GM12878 (cell line): ENCODE data around the gene IRF8. TPM values are rescaled to one million over a fixed set of nuclear protein-coding genes. Genes with fewer than 3 reads are reported as not detected.
A peak's percentile ranks its signal among the peaks of the same experiment; 100 is the strongest.

Source experiments
- ATAC-seq: fragments of 200-7000 bp; cut with Tn5 transposase; 3 replicates; pipeline ENCODE4 v1.9.1; 2020; ENCODE audit warnings: mild to moderate bottlenecking, moderate library complexity
- BruUV-seq: library from RNA; stranded (reverse); fragments of 400-500 nt; replicated peaks from 2 replicates; lab custom pipeline; 2021; lab: Mats Ljungman, UMichigan
- CTCF ChIA-PET: fragments of 300-600 bp; sonication (Branson Sonifier 250); formaldehyde crosslinking; extraction: SDS; loops from one replicate; lab custom pipeline; 2021; ENCODE audit warnings: inconsistent platforms; lab: Yijun Ruan, JAX
- POLR2A ChIA-PET: fragments of 350-600 bp; formaldehyde crosslinking; extraction: SDS; loops from one replicate; lab custom pipeline; 2021; ENCODE audit warnings: inconsistent platforms; lab: Charles Lee
- RAD21 ChIA-PET: fragments of 300-600 bp; sonication (Branson Sonifier 250); formaldehyde crosslinking; loops from one replicate; lab custom pipeline; 2023; ENCODE audit warnings: antibody characterized with exemption; ENCODE audit not compliant: unreplicated experiment; lab: Charles Lee
- SMC1A ChIA-PET: fragments of 300-600 bp; sonication (Branson Sonifier 250); formaldehyde crosslinking; loops from one replicate; lab custom pipeline; 2023; ENCODE audit not compliant: unreplicated experiment, uncharacterized antibody; lab: Charles Lee
- DNase-seq: peaks from one replicate; pipeline ENCODE4 v3.0.0-alpha.2; 2011; ENCODE audit warnings: low read depth, low spot score
- FAIRE-seq: peaks from 3 replicates; lab custom pipeline; 2011; peaks lifted over from hg19 to GRCh38; lab: Jason Lieb, UNC
- H2AFZ ChIP-seq: 2 replicates; pipeline ENCODE4 v1.6.0; 2011; ENCODE audit warnings: low read depth, low read length, control low read depth; ENCODE audit not compliant: control insufficient read depth
- H3K27ac ChIP-seq: 2 replicates; pipeline ENCODE4 v1.5.1; 2011; ENCODE audit warnings: control low read depth; ENCODE audit not compliant: control insufficient read depth, insufficient read depth
- H3K27me3 ChIP-seq, 2 experiments: replicated peaks in 1 of 2; 2 replicates each; pipeline versions ENCODE4 v1.6.0 to v1.6.1; 2011; ENCODE audit warnings: low read length in 1 of 2; ENCODE audit not compliant: control insufficient read depth in 2 of 2, insufficient read depth in 2 of 2
- H3K36me3 ChIP-seq, 2 experiments: 2 replicates each; pipeline ENCODE4 v1.5.1; 2011; ENCODE audit warnings: low read length in 1 of 2; ENCODE audit not compliant: control insufficient read depth in 2 of 2, insufficient read depth in 2 of 2
- H3K4me1 ChIP-seq: 2 replicates; pipeline ENCODE4 v1.6.1; 2011; ENCODE audit warnings: mild to moderate bottlenecking, low read length, moderate library complexity, mixed read lengths; ENCODE audit not compliant: control insufficient read depth, insufficient read depth
- H3K4me2 ChIP-seq: 2 replicates; pipeline ENCODE4 v1.6.0; 2011; ENCODE audit warnings: control low read depth; ENCODE audit not compliant: control insufficient read depth, insufficient read depth
- H3K4me3 ChIP-seq: fragments of 200-600 bp; sonication (generic); 2 replicates; pipeline ENCODE4 v1.5.1; 2016
- H3K79me2 ChIP-seq: 2 replicates; pipeline ENCODE4 v1.6.0; 2011; ENCODE audit warnings: low read length; ENCODE audit not compliant: control insufficient read depth, insufficient read depth
- H3K9ac ChIP-seq: 2 replicates; pipeline ENCODE4 v1.8.0; 2011; ENCODE audit warnings: low read length, control low read depth, mixed read lengths; ENCODE audit not compliant: control insufficient read depth, insufficient read depth
- H3K9me3 ChIP-seq: replicated peaks from 3 replicates; pipeline ENCODE4 v1.5.1; 2011; ENCODE audit warnings: mild to moderate bottlenecking, low read length; ENCODE audit not compliant: control insufficient read depth, insufficient read depth
- H4K20me1 ChIP-seq: 2 replicates; pipeline ENCODE4 v1.6.0; 2011; ENCODE audit not compliant: control insufficient read depth, insufficient read depth
- ATF7 ChIP-seq: fragments of 450-650 bp; IDR thresholded peaks from 2 replicates; pipeline ENCODE4 v1.6.1; 2016; ENCODE audit warnings: low read depth, mild to moderate bottlenecking
- CREB1 ChIP-seq: IDR thresholded peaks from 2 replicates; pipeline ENCODE4 v1.6.1; 2012; ENCODE audit warnings: low read depth, mild to moderate bottlenecking, inconsistent platforms
- CREM ChIP-seq: IDR thresholded peaks from 2 replicates; pipeline ENCODE4 v1.6.1; 2014; ENCODE audit warnings: antibody characterized with exemption, low read depth
- RUNX3 ChIP-seq: IDR thresholded peaks from 2 replicates; pipeline ENCODE4 v1.6.1; 2012; ENCODE audit warnings: low read length, inconsistent platforms
- SMAD1 ChIP-seq: fragments of 450-650 bp; IDR thresholded peaks from 2 replicates; pipeline ENCODE4 v1.6.1; 2018; ENCODE audit warnings: mild to moderate bottlenecking, low read depth; ENCODE audit not compliant: partially characterized antibody
- SPI1 ChIP-seq: IDR thresholded peaks from 2 replicates; pipeline ENCODE4 v1.6.1; 2011; ENCODE audit warnings: low read depth, mild to moderate bottlenecking, low read length, moderate library complexity, borderline replicate concordance; ENCODE audit not compliant: insufficient read depth
- TBL1XR1 ChIP-seq: IDR thresholded peaks from 2 replicates; pipeline ENCODE4 v1.6.1; 2012; ENCODE audit warnings: low read depth, low read length, improper control_type of control experiment
- ZNF207 ChIP-seq: fragments of 450-650 bp; IDR thresholded peaks from 2 replicates; pipeline ENCODE4 v1.6.1; 2014; ENCODE audit warnings: antibody characterized with exemption, mild to moderate bottlenecking, borderline replicate concordance
- ZNF217 ChIP-seq: fragments of 450-650 bp; IDR thresholded peaks from 2 replicates; pipeline ENCODE4 v1.6.1; 2017; ENCODE audit warnings: antibody characterized with exemption, mild to moderate bottlenecking
- WGBS: methylation state at CpG from one replicate; pipeline ENCODE4 v1.1.6; 2016; ENCODE audit warnings: low lambda C conversion rate; ENCODE audit not compliant: insufficient replicate concordance, insufficient coverage; ENCODE audit errors: missing lambda C conversion rate; 5-methylcytosine and 5-hydroxymethylcytosine counted together
- in situ Hi-C: fragments of 300-500 bp; cut with MboI; formaldehyde crosslinking; loops from 9 replicates; pipeline ENCODE4 v1.14.3; 2018; ENCODE audit warnings: mixed read lengths
- intact Hi-C: fragments of 100-400 bp; cut with micrococcal nuclease; formaldehyde crosslinking; loops from one replicate; pipeline ENCODE4 v1.14.2; 2022; ENCODE audit not compliant: unreplicated experiment
- polyA plus RNA-seq, 11 experiments: library from polyadenylated mRNA; depleted of rRNA in 4 of 11; unstranded in 6 of 11; stranded (reverse) in 5 of 11; fragments of >200 nt; fragmentation: Nextera tagmentation in 4 of 11; fragmentation: Illumina TruSeq in 1 of 11; extraction: Ambion mirVana in 4 of 11; extraction: Trizol in 1 of 11; gene quantifications; 1 replicate in 1 of 11; 2 replicates in 10 of 11; pipeline versions ENCODE4 v1.2.1 to v1.2.3, GENCODE V29; 2011 to 2016; ENCODE audit warnings: inconsistent platforms in 2 of 11, missing spikeins in 2 of 11, low read depth in 1 of 11
- total RNA-seq, 4 experiments: library from RNA; depleted of rRNA in 3 of 4; stranded (reverse); fragments of >200 nt in 3 of 4; fragmentation: Illumina TruSeq in 1 of 4; extraction: Trizol in 1 of 4; gene quantifications; 2 replicates each; pipeline versions ENCODE4 v1.2.1 to v1.2.3, GENCODE V29; 2013 to 2021
- TF ChIP-seq, protein P1 (sequence below): fragments of 450-650 bp; IDR thresholded peaks from 2 replicates; pipeline ENCODE4 v1.6.1; 2017; ENCODE audit warnings: mild to moderate bottlenecking, moderate library complexity
- TF ChIP-seq, protein P2 (sequence below): IDR thresholded peaks from 2 replicates; pipeline ENCODE4 v1.6.1; 2011; ENCODE audit warnings: mild to moderate bottlenecking, low read depth, low read length, moderate library complexity; ENCODE audit not compliant: insufficient replicate concordance

Gene IRF8
- total and polyA plus RNA-seq, 10 of the 15 experiments (the other 5 are each of a cell fraction or from before 2014, with no cell fraction given) = 17.1 to 237 (median 172) TPM

DNA sequence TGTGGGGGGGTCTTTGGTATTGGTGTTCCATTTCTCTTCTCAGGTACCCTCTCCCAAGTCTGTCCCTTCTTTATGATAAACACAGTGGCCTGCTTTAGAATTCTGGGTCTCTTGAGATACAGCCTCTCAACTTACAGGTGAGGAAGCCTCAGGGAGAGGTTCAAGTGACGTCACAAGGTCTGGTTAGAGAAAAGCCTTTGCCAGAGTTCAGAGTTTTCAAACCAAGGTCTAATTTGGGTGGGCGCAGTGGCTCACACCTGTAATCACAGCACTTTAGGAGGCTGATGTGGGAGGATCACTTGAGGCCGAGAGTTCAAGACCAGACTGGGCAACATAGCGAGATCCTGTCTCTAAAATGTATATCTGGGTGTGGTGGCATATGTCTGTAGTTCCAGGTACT is 2.1 kb downstream of the IRF8 start:
- WGBS = 8% methylated on average over 4 of the region's 4 CpGs
- ChIA-PET SMC1A (interaction anchor here (0.8 to 14.8 kb wide), 13 partner anchors 8 to 220 kb away, joined by 3 to 289 read pairs (median 8); no protein-coding TSS in a partner anchor), POLR2A (interaction anchor here (1.1 to 2.2 kb wide), 6 partner anchors 15 to 86 kb away, joined by 3 to 10 read pairs (median 5); no protein-coding TSS in a partner anchor), CTCF (interaction anchor here (1.0 to 14.0 kb wide), 6 partner anchors 18 to 115 kb away, joined by 4 to 295 read pairs (median 5); no protein-coding TSS in a partner anchor)
- Histone ChIP-seq H3K36me3 (peaks cover 5 to 28% of the 10 kb centered on the region in 2 experiments), H3K27me3 (no peaks in the 10 kb centered on the region), H2AFZ (no peak overlapping the region), H3K4me1 (peaks cover 28% of the 10 kb centered on the region), H3K9me3 (no peaks in the 10 kb centered on the region; the same call in 2 of the 3 replicates), H4K20me1 (no peaks in the 10 kb centered on the region), H3K27ac (peak overlapping the region; percentile 89), H3K4me2 (peak overlapping the region; percentile 98)
- BruUV-seq = no TSS peak
- DNase-seq (no peak), FAIRE-seq (no peak), ATAC-seq (no peak)
- in situ Hi-C loops = loop anchor here (5.0 to 10.0 kb wide), 2 partner anchors 79 to 114 kb away; no protein-coding TSS in a partner anchor
- TF ChIP-seq, protein P1, sequence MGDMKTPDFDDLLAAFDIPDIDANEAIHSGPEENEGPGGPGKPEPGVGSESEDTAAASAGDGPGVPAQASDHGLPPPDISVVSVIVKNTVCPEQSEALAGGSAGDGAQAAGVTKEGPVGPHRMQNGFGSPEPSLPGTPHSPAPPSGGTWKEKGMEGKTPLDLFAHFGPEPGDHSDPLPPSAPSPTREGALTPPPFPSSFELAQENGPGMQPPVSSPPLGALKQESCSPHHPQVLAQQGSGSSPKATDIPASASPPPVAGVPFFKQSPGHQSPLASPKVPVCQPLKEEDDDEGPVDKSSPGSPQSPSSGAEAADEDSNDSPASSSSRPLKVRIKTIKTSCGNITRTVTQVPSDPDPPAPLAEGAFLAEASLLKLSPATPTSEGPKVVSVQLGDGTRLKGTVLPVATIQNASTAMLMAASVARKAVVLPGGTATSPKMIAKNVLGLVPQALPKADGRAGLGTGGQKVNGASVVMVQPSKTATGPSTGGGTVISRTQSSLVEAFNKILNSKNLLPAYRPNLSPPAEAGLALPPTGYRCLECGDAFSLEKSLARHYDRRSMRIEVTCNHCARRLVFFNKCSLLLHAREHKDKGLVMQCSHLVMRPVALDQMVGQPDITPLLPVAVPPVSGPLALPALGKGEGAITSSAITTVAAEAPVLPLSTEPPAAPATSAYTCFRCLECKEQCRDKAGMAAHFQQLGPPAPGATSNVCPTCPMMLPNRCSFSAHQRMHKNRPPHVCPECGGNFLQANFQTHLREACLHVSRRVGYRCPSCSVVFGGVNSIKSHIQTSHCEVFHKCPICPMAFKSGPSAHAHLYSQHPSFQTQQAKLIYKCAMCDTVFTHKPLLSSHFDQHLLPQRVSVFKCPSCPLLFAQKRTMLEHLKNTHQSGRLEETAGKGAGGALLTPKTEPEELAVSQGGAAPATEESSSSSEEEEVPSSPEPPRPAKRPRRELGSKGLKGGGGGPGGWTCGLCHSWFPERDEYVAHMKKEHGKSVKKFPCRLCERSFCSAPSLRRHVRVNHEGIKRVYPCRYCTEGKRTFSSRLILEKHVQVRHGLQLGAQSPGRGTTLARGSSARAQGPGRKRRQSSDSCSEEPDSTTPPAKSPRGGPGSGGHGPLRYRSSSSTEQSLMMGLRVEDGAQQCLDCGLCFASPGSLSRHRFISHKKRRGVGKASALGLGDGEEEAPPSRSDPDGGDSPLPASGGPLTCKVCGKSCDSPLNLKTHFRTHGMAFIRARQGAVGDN = peak; percentile 59
- 0 out of 2 replicates have a peak, but pooled peaks have one; percentile 2 for TF ChIP-seq RUNX3
- TF ChIP-seq, protein P2, sequence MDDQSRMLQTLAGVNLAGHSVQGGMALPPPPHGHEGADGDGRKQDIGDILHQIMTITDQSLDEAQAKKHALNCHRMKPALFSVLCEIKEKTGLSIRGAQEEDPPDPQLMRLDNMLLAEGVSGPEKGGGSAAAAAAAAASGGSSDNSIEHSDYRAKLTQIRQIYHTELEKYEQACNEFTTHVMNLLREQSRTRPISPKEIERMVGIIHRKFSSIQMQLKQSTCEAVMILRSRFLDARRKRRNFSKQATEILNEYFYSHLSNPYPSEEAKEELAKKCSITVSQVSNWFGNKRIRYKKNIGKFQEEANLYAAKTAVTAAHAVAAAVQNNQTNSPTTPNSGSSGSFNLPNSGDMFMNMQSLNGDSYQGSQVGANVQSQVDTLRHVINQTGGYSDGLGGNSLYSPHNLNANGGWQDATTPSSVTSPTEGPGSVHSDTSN = no peak
- no peak for TF ChIP-seq TBL1XR1
- TF ChIP-seq ZNF217 = 0 out of 2 replicates have a peak, but pooled peaks have one; percentile 43
- TF ChIP-seq SMAD1 = no peak
- peak; percentile 89 for TF ChIP-seq ATF7
- peak; percentile 65 for TF ChIP-seq CREM
- no peak for TF ChIP-seq SPI1
- no peak for TF ChIP-seq ZNF207
- TF ChIP-seq CREB1 = 0 out of 2 replicates have a peak, but pooled peaks have one; percentile 18
- TF ChIP-seq, all 136 proteins: peak for 6
- Histone ChIP-seq H3K79me2 (peaks cover 81% of the 10 kb centered on the region), H3K9ac (peak overlapping the region; percentile 86), H3K4me3 (peak overlapping the region; percentile 99)
- intact Hi-C loops = no loop called here
- RAD21 ChIA-PET = interaction anchor here (1.0 to 16.0 kb wide), 7 partner anchors 15 to 113 kb away, joined by 3 to 211 read pairs (median 6); no protein-coding TSS in a partner anchor
